GM23248 (cell line): Measurements from ENCODE around the gene ANKRD30A.

Source experiments
- EZH2 ChIP-seq: fragments of 200-600 bp; sonication (generic); IDR thresholded peaks from 2 replicates; pipeline ENCODE4 v1.6.1; 2018; ENCODE audit warnings: antibody characterized with exemption, mild to moderate bottlenecking; ENCODE audit not compliant: insufficient read depth, poor library complexity, severe bottlenecking
- EZH2phosphoT487 ChIP-seq: fragments of 200-600 bp; sonication (generic); IDR thresholded peaks from 2 replicates; pipeline ENCODE4 v1.6.1; 2018; ENCODE audit warnings: antibody characterized with exemption, moderate library complexity, mild to moderate bottlenecking, low read depth; ENCODE audit not compliant: insufficient read depth

- TF ChIP-seq EZH2 (no peak), EZH2phosphoT487 (no peak)
Observed at GRCh38 chr10:37344413-37344812, 219.0 kb downstream of the ANKRD30A start.
